ENCODE results near the gene BCL11A. TPM values are rescaled to one million over a fixed set of nuclear protein-coding genes. Genes with fewer than 3 reads are reported as not detected.

The BCL11A gene
- total RNA-seq, 1 donor from 2014 or later = 0.67 TPM

GRCh38 chr2:60472041-60472440 lies 81.4 kb downstream of the BCL11A start:
- Histone ChIP-seq H3K27me3 (no peaks in the 10 kb centered on the region), H3K9me3 (ENCODE audit: low read depth) (no peaks in the 10 kb centered on the region), H3K79me2 (ENCODE audit: low read depth) (no peaks in the 10 kb centered on the region), H2AFZ (replicated peaks) (no peak overlapping the region), H3K4me2 (no peak overlapping the region), H4K20me1 (ENCODE audit: low read depth) (no peaks in the 10 kb centered on the region), H3K27ac (no peak overlapping the region), H3K4me3 (no peak overlapping the region), H3K9ac (no peak overlapping the region), H3F3A (ENCODE audit: low read depth) (peaks cover 4% of the 10 kb centered on the region), H3K36me3 (no peaks in the 10 kb centered on the region), H3K4me1 (peaks cover 49% of the 10 kb centered on the region)
- H3K27ac Mint-ChIP-seq = no peak overlapping the region
- no peak for TF ChIP-seq EZH2 (IDR thresholded peaks at IDR 0.05)
- TF ChIP-seq, protein P1, sequence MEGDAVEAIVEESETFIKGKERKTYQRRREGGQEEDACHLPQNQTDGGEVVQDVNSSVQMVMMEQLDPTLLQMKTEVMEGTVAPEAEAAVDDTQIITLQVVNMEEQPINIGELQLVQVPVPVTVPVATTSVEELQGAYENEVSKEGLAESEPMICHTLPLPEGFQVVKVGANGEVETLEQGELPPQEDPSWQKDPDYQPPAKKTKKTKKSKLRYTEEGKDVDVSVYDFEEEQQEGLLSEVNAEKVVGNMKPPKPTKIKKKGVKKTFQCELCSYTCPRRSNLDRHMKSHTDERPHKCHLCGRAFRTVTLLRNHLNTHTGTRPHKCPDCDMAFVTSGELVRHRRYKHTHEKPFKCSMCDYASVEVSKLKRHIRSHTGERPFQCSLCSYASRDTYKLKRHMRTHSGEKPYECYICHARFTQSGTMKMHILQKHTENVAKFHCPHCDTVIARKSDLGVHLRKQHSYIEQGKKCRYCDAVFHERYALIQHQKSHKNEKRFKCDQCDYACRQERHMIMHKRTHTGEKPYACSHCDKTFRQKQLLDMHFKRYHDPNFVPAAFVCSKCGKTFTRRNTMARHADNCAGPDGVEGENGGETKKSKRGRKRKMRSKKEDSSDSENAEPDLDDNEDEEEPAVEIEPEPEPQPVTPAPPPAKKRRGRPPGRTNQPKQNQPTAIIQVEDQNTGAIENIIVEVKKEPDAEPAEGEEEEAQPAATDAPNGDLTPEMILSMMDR (IDR thresholded peaks at IDR 0.05) = no peak
- TF ChIP-seq EZH2phosphoT487 (IDR thresholded peaks at IDR 0.05) = no peak
- no peaks in the 10 kb centered on the region for H3K36me3 Mint-ChIP-seq
- peaks cover 2% of the 10 kb centered on the region for H3K4me1 Mint-ChIP-seq
- H3K9me3 Mint-ChIP-seq = no peaks in the 10 kb centered on the region
- H3K27me3 Mint-ChIP-seq (ENCODE audit: insufficient read depth, low read depth) = no peaks in the 10 kb centered on the region
- H3K4me3 Mint-ChIP-seq = no peak overlapping the region
- no peak for DNase-seq (ENCODE audit: low spot score)

DNA sequence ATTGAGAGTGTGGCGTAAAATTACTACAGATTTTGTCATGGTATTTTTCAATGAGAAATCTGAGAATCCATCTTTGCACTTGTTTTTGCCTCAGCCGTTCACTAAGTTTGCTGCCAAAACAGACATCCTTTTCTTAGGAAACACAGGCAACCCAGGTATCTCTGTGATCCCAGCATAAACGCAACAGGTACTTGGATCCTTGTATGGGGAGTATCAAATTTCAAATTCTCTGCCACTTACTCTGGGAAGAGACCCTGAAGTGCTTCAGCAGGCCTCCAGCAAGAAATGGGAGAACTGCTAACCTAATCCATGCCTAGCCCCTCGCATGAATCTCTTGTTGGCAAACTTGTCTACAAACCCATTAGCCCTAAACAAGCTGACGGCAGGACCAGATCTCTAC lies 83.1 kb downstream of the BCL11A start:
- Histone ChIP-seq H3K4me1 (peaks cover 36% of the 10 kb centered on the region), H3F3A (ENCODE audit: low read depth) (peaks cover 4% of the 10 kb centered on the region), H2AFZ (replicated peaks) (no peak overlapping the region), H3K27me3 (no peaks in the 10 kb centered on the region), H4K20me1 (ENCODE audit: low read depth) (no peaks in the 10 kb centered on the region), H3K27ac (no peak overlapping the region), H3K36me3 (no peaks in the 10 kb centered on the region), H3K4me3 (no peak overlapping the region), H3K4me2 (no peak overlapping the region), H3K9me3 (ENCODE audit: low read depth) (no peaks in the 10 kb centered on the region), H3K79me2 (ENCODE audit: low read depth) (no peaks in the 10 kb centered on the region), H3K9ac (no peak overlapping the region)
- no peak overlapping the region for H3K4me3 Mint-ChIP-seq
- no peak overlapping the region for H3K27ac Mint-ChIP-seq
- H3K9me3 Mint-ChIP-seq = no peaks in the 10 kb centered on the region
- DNase-seq (ENCODE audit: low spot score) = no peak
- H3K36me3 Mint-ChIP-seq = no peaks in the 10 kb centered on the region
- TF ChIP-seq EZH2 (IDR thresholded peaks at IDR 0.05) = no peak
- TF ChIP-seq EZH2phosphoT487 (IDR thresholded peaks at IDR 0.05) = no peak
- TF ChIP-seq, protein P1 (IDR thresholded peaks at IDR 0.05) = no peak
- H3K4me1 Mint-ChIP-seq = peaks cover 10% of the 10 kb centered on the region
- peaks cover 2% of the 10 kb centered on the region for H3K27me3 Mint-ChIP-seq (ENCODE audit: insufficient read depth, low read depth)

DNA sequence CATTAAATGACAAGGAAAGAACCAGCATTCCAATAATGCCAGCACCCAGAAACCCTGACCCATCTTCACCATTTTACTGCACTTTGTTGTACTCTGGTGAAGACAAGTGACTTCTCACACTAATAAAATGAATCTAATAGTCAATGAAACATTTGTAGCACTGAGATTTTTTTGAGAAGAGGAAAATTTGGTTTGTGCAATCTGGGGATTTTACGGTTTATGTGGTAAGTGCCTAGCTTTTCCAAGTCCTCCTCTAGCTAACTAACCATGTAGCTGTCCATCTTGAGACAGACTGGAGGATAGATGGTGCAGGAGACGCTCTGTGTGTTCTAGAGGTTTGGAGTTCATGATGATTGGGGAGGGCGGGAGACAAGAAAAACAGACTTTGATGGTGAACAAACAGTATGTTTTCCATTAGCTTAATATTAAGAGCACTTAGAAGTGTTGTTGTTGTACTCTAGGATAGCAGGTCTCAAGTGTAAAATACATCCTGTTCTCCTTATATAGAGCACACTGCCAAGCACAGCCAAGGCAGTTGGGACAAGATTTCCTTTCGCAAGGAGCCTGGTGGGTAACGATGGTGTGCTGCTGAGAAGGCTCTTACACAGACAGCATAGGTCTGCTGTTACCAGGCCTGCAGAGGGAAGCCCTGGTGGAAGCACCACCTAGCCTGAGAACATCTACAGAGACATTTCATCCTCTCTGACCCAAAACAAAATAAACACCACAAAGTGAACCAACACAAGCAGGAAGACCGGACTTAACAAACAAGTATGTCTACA lies 83.7 kb downstream of the BCL11A start:
- H3K4me3 Mint-ChIP-seq = no peak overlapping the region
- H2AFZ ChIP-seq (replicated peaks) = no peak overlapping the region
- H3K9me3 Mint-ChIP-seq = no peaks in the 10 kb centered on the region
- no peaks in the 10 kb centered on the region for H4K20me1 ChIP-seq (ENCODE audit: low read depth)
- H3K36me3 ChIP-seq = no peaks in the 10 kb centered on the region
- no peaks in the 10 kb centered on the region for H3K27me3 ChIP-seq
- H3K36me3 Mint-ChIP-seq = no peaks in the 10 kb centered on the region
- H3F3A ChIP-seq (ENCODE audit: low read depth) = peaks cover 4% of the 10 kb centered on the region
- H3K4me2 ChIP-seq = no peak overlapping the region
- TF ChIP-seq EZH2 (IDR thresholded peaks at IDR 0.05) (no peak), EZH2phosphoT487 (IDR thresholded peaks at IDR 0.05) (no peak)
- TF ChIP-seq, protein P1 (IDR thresholded peaks at IDR 0.05) = no peak
- H3K27ac Mint-ChIP-seq = no peak overlapping the region
- DNase-seq (ENCODE audit: low spot score) = no peak
- H3K4me1 ChIP-seq = peaks cover 30% of the 10 kb centered on the region
- no peaks in the 10 kb centered on the region for H3K9me3 ChIP-seq (ENCODE audit: low read depth)
- H3K4me1 Mint-ChIP-seq = peaks cover 10% of the 10 kb centered on the region
- H3K79me2 ChIP-seq (ENCODE audit: low read depth) = no peaks in the 10 kb centered on the region
- H3K9ac ChIP-seq = no peak overlapping the region
- peaks cover 2% of the 10 kb centered on the region for H3K27me3 Mint-ChIP-seq (ENCODE audit: insufficient read depth, low read depth)
- no peak overlapping the region for H3K27ac ChIP-seq
- no peak overlapping the region for H3K4me3 ChIP-seq

Measured in neural progenitor cell (in vitro differentiated cells).